Measurements from ENCODE around the gene DPP10.

DNA sequence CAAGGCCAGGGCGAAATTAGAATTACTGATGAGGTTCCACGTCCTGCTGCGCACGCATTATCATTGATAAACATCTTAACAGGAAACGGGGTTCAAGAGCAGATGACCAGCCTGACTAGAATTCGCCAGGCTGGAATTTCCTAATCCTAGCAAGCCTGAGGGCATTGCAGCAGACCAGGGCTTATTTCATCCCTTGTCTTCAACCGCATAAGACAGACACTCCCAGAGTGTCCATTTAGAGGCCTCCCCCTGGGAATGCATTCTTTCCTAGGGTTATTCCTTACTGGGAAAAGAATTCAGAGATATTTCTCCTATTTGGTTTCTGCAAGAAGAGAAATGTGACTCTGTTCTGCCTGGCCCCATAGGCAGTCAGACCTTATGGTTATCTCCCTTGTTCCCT lies 486.8 kb downstream of the DPP10 start:
- TF ChIP-seq POLR2AphosphoS5 (IDR thresholded peaks at IDR 0.05), result no peak
- TF ChIP-seq POLR2A (IDR thresholded peaks at IDR 0.05), result no peak
